CD14-positive monocyte (primary cell): ENCODE results near the gene TSHZ2. TPM values are rescaled to one million over a fixed set of nuclear protein-coding genes. Genes with fewer than 3 reads are reported as not detected.

ENCODE experiments used
- DNase-seq, 3 donors: peaks; one replicate each; pipeline ENCODE4 v3.0.0-alpha.2; 2011 to 2022
- H2AFZ ChIP-seq: 2 replicates; pipeline ENCODE4 v1.6.0; 2012; ENCODE audit warnings: mild to moderate bottlenecking, low read depth, low read length, inconsistent platforms; ENCODE audit not compliant: insufficient read depth, poor library complexity, severe bottlenecking
- H3K27ac ChIP-seq, 2 donors: 1 replicate in 1 of 2; 2 replicates in 1 of 2; pipeline ENCODE4 v1.5.1; 2012 to 2013; ENCODE audit warnings: low read length in 2 of 2, control low read depth in 1 of 2, inconsistent platforms in 1 of 2, low read depth in 1 of 2, mild to moderate bottlenecking in 1 of 2
- H3K27me3 ChIP-seq, 2 donors: one replicate each; pipeline versions ENCODE4 v1.6.0 to v1.6.1; 2011 to 2013; ENCODE audit warnings: low read length in 2 of 2; ENCODE audit not compliant: control insufficient read depth in 2 of 2, insufficient read depth in 2 of 2
- H3K36me3 ChIP-seq, 2 donors: replicated peaks in 1 of 2; 1 replicate in 1 of 2; 2 replicates in 1 of 2; pipeline versions ENCODE4 v1.5.1 to v1.6.1; 2012 to 2013; ENCODE audit warnings: low read length in 2 of 2, control low read depth in 1 of 2, inconsistent platforms in 1 of 2, mild to moderate bottlenecking in 1 of 2; ENCODE audit not compliant: insufficient read depth in 2 of 2, control insufficient read depth in 1 of 2
- H3K4me1 ChIP-seq, 2 donors: 1 replicate in 1 of 2; 2 replicates in 1 of 2; pipeline versions ENCODE4 v1.5.1 to v1.6.1; 2012 to 2013; ENCODE audit warnings: low read length in 2 of 2, control low read depth in 1 of 2, inconsistent platforms in 1 of 2, mild to moderate bottlenecking in 1 of 2, moderate library complexity in 1 of 2; ENCODE audit not compliant: insufficient read depth in 2 of 2, control insufficient read depth in 1 of 2
- H3K4me2 ChIP-seq: replicated peaks from 2 replicates; pipeline ENCODE3; 2012; ENCODE audit warnings: low read length, moderate library complexity, mild to moderate bottlenecking; ENCODE audit not compliant: poor library complexity, severe bottlenecking; ENCODE audit errors: extremely low read depth
- H3K4me3 ChIP-seq, 3 experiments: fragments of 200-600 bp in 1 of 3; sonication (generic) in 1 of 3; replicated peaks in 1 of 3; 1 replicate in 2 of 3; 2 replicates in 1 of 3; pipeline ENCODE4 v1.5.1; 2011 to 2013; ENCODE audit warnings: low read length in 3 of 3, mild to moderate bottlenecking in 3 of 3, control low read depth in 2 of 3, low read depth in 2 of 3, inconsistent platforms in 1 of 3, moderate library complexity in 1 of 3
- H3K79me2 ChIP-seq: 2 replicates; pipeline ENCODE4 v1.6.0; 2012; ENCODE audit warnings: mild to moderate bottlenecking, control low read depth, inconsistent platforms, low read length, moderate library complexity; ENCODE audit not compliant: insufficient read depth
- H3K9ac ChIP-seq: 2 replicates; pipeline ENCODE4 v1.6.0; 2017; ENCODE audit warnings: low read length, mild to moderate bottlenecking; ENCODE audit not compliant: insufficient read depth, poor library complexity, severe bottlenecking
- H3K9me3 ChIP-seq, 2 donors: replicated peaks in 1 of 2; 1 replicate in 1 of 2; 2 replicates in 1 of 2; pipeline versions ENCODE4 v1.5.1 to v1.6.1; 2012 to 2013; ENCODE audit warnings: low read length in 2 of 2, control low read depth in 1 of 2; ENCODE audit not compliant: control insufficient read depth in 1 of 2, insufficient read depth in 1 of 2
- H4K20me1 ChIP-seq: 2 replicates; pipeline ENCODE4 v1.6.0; 2012; ENCODE audit warnings: mild to moderate bottlenecking, low read length, control low read depth, moderate library complexity; ENCODE audit not compliant: insufficient read depth
- H3K27ac Mint-ChIP-seq, 7 donors: one replicate each; pipeline ENCODE4 v1.8.0; 2020; ENCODE audit warnings: mild to moderate bottlenecking in 7 of 7, mixed read lengths in 7 of 7, moderate library complexity in 6 of 7, inconsistent platforms in 2 of 7
- H3K27me3 Mint-ChIP-seq, 3 donors: one replicate each; pipeline ENCODE4 v1.8.0; 2021 to 2022; ENCODE audit warnings: low read depth in 3 of 3, mild to moderate bottlenecking in 3 of 3, mixed read lengths in 3 of 3, moderate library complexity in 3 of 3, inconsistent platforms in 1 of 3
- H3K36me3 Mint-ChIP-seq, 2 donors: one replicate each; pipeline ENCODE4 v1.8.0; 2020; ENCODE audit warnings: mixed read lengths in 2 of 2, inconsistent platforms in 1 of 2, mild to moderate bottlenecking in 1 of 2
- H3K4me1 Mint-ChIP-seq: one replicate; pipeline ENCODE4 v1.8.0; 2020; ENCODE audit warnings: mild to moderate bottlenecking, mixed read lengths
- H3K4me3 Mint-ChIP-seq, 2 donors: one replicate each; pipeline ENCODE4 v1.8.0; 2020; ENCODE audit warnings: mild to moderate bottlenecking in 2 of 2, mixed read lengths in 2 of 2, moderate library complexity in 1 of 2
- H3K9me3 Mint-ChIP-seq, 7 donors: one replicate each; pipeline ENCODE4 v1.8.0; 2020 to 2022; ENCODE audit warnings: mixed read lengths in 7 of 7, mild to moderate bottlenecking in 6 of 7, moderate library complexity in 6 of 7, inconsistent platforms in 2 of 7
- CTCF ChIP-seq: fragments of 200-600 bp; IDR thresholded peaks from one replicate; pipeline ENCODE4 v1.8.0; 2022; ENCODE audit warnings: antibody characterized with exemption, mild to moderate bottlenecking
- WGBS: methylation state at CpG from one replicate; pipeline ENCODE4 v1.1.5; 2013; ENCODE audit warnings: missing lambda C conversion rate; ENCODE audit not compliant: insufficient coverage; 5-methylcytosine and 5-hydroxymethylcytosine counted together
- intact Hi-C, 2 donors: fragments of 100-400 bp; cut with micrococcal nuclease; formaldehyde crosslinking; loops; one replicate each; pipeline versions ENCODE4 v1.15.0 to v1.15.1; 2023
- polyA plus RNA-seq, 3 donors: library from polyadenylated mRNA; depleted of rRNA in 1 of 3; unstranded in 2 of 3; stranded (reverse) in 1 of 3; fragments of 300-500 nt in 2 of 3; fragments of >200 nt in 1 of 3; fragmentation: Illumina TruSeq in 2 of 3; gene quantifications; 1 replicate in 2 of 3; 2 replicates in 1 of 3; pipeline ENCODE4 v1.2.3, GENCODE V29; 2012 to 2021

TSHZ2 gene
- polyA plus RNA-seq, 3 donors: not detected

- H3K79me2 ChIP-seq: no peaks in the 10 kb centered on the region
These were observed 310.2 kb downstream of the TSHZ2 start for GRCh38 chr20:53282217-53282955.

DNA sequence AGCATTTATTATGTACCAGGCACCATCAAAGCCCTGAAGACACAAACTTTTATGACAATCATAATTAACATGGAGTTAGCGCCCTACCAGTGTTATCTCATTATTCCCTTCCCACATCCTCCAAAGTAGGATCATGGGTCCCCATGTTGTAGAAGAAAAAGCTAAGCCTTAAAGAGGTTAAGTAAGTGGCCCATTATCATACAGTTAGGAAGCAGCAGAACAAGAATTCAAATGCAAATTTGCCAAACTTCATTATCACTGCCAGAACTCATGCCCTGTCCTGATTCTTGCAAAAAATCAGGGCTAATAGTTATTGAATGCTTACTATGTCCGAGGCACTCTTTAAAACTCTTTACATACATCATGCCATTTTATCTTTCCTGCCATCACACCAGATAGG lies 310.9 kb downstream of the TSHZ2 start:
- no peak overlapping the region for H2AFZ ChIP-seq
- H3K4me1 ChIP-seq: no peaks in the 10 kb centered on the region
- Mint-ChIP-seq H3K27me3 (peaks cover 2 to 3% (median 3%) of the 10 kb centered on the region in 3 donors), H3K36me3 (no peaks in the 10 kb centered on the region), H3K9me3 (no peaks in the 10 kb centered on the region), H3K27ac (no peak overlapping the region), H3K4me1 (no peaks in the 10 kb centered on the region), H3K4me3 (no peak overlapping the region)
- no peaks in the 10 kb centered on the region for H4K20me1 ChIP-seq
- no peaks in the 10 kb centered on the region for H3K27me3 ChIP-seq
- H3K79me2 ChIP-seq: no peaks in the 10 kb centered on the region
- intact Hi-C loops: no loop called here
- DNase-seq: no peak
- H3K36me3 ChIP-seq: no peaks in the 10 kb centered on the region
- no peaks in the 10 kb centered on the region for H3K9me3 ChIP-seq
- no peak overlapping the region for H3K27ac ChIP-seq
- no peak overlapping the region for H3K9ac ChIP-seq
- no CpG with 5 or more reads among the region's 2 CpGs for WGBS
- no peak for TF ChIP-seq CTCF
- H3K4me2 ChIP-seq: no peak overlapping the region
- H3K4me3 ChIP-seq: no peak overlapping the region

More at GRCh38 chr20:53282217-53282955, 310.2 kb downstream of the TSHZ2 start:
- Mint-ChIP-seq H3K9me3 (no peaks in the 10 kb centered on the region), H3K4me3 (no peak overlapping the region), H3K36me3 (no peaks in the 10 kb centered on the region), H3K27me3 (peaks cover 2 to 3% (median 3%) of the 10 kb centered on the region in 3 donors), H3K27ac (no peak overlapping the region), H3K4me1 (no peaks in the 10 kb centered on the region)
- intact Hi-C loops: no loop called here
- H3K9ac ChIP-seq: no peak overlapping the region
- no peaks in the 10 kb centered on the region for H3K4me1 ChIP-seq
- no peaks in the 10 kb centered on the region for H3K36me3 ChIP-seq
- H3K9me3 ChIP-seq: no peaks in the 10 kb centered on the region
- H2AFZ ChIP-seq: no peak overlapping the region
- no peak overlapping the region for H3K27ac ChIP-seq
- no peak overlapping the region for H3K4me3 ChIP-seq
- no peak for DNase-seq
- H3K4me2 ChIP-seq: no peak overlapping the region
- WGBS: 92% methylated on average over 6 of the region's 11 CpGs
- H3K27me3 ChIP-seq: no peaks in the 10 kb centered on the region
- H4K20me1 ChIP-seq: no peaks in the 10 kb centered on the region
- TF ChIP-seq CTCF: no peak
